HG03039 (cell line): Measurements from ENCODE around the gene WDR20.

Experiments
- ATAC-seq: cut with Tn5 transposase; IDR thresholded peaks from one replicate; pipeline ENCODE4 v1.9.1; 2021; ENCODE audit warnings: mild to moderate bottlenecking, moderate library complexity; ENCODE audit not compliant: unreplicated experiment

Gene WDR20

DNA sequence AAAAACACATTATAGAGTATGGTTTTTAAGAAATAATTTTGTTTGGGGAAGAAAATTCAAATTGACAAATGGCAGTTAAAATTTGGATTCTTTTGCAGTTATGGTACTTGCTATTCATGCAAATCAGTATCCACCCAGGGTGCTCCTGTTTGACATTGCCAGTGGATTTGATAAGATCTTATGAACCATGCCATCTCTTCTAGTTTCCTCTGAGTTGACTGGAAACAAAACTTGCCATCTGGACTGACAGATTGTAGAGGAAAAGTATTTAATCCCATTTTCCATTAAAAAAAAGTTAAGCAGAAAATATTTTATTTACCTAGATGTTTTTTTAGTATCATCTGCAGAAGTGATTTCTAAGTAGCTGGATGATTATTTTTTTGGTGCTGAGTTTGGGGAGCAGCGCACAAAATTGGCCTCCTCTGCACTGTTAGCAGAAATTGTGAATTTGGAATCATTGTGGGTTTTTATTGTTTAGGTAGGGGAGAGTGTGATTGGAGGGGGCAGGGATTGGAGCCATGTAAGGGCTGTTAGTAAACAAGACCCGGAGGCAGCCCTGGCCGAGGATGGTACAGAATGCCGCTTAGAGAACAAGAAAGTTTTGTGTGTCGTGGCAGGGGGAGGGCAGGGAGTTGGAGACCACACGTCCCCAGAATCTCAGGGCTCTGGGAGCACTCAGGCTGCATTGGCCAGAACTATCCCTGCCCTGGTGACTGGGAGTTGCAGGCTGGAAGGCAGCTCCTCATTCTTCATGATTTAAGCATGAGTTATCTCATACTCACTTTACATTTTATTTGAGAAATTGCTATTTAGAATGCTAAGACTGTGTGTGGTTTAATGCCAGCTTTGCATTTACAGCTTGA is 56.6 kb downstream of the WDR20 start:
- ATAC-seq: no peak

GRCh38 chr14:102196902-102197230 is 57.2 kb downstream of the WDR20 start:
- ATAC-seq: no peak

DNA sequence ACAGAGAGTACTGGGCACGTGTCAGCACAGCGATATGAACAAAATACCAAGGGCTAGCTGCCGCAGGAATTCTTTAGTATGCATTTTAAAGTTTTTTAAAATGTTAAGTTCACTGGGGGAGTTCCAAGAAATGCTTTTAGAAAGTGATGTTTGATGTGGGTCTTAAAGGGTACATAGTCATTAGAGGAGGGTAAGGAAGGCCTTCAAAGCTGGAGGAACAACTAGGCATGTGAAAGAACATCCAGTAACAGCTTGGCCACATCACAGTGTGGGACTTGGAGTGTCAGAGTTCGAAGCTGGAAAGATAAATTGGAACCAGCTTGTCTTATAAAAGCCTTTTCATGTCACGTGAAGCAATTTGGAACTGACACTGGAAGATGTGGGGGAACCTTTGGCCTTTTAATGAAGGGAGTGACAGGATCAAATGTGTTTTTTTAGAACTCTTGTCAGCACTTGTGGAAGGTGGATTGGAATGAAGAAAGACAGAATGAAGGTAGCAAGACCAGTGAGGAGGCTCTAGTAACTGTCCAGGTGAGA is 57.7 kb downstream of the WDR20 start:
- no peak for ATAC-seq

- no peak for ATAC-seq
These were observed 61.1 kb downstream of the WDR20 start for GRCh38 chr14:102200690-102201352.

DNA sequence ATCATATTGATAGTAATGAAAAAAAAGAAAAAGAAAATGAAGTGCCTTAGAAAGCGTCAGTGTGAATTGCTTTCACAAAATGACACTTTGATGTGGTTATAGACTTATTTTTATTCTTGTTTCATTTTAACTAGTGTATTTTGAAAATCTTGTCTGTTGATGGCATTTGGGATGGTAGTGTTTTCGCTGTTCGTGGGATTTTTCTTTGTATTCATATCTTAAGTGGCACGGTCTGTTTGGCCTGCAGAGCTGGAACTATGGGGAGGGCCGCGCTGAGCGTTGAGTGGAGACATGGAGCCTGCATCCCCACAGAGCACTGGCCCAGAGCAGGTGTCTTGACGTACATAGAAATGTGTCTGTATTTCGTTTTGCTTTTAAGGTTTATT is 61.6 kb downstream of the WDR20 start:
- ATAC-seq: no peak

- no peak for ATAC-seq
These were observed 62.1 kb downstream of the WDR20 start for GRCh38 chr14:102201776-102202175.

- no peak for ATAC-seq
These were observed 63.2 kb downstream of the WDR20 start for GRCh38 chr14:102202944-102203343.

GRCh38 chr14:102203382-102203781 is 63.7 kb downstream of the WDR20 start:
- no peak for ATAC-seq

DNA sequence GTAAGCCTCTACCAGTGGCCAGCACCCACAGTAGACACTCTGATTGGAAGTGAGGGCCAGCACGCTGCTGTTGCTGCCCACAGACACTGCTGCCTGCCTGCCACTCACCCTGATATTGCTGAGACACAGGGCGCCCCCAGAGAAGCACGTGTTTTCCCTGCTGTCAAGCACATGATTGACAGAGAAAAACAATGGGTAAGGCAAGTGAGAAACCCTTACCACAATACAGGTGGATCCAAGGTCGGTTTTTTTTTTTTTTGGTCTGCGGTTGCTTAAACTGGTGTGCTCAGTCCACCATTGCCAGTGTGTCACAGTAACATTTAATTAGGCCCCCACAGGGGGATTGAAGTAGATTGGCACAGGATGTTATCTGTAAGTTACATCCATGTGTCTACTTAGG is 65.9 kb downstream of the WDR20 start:
- no peak for ATAC-seq

GRCh38 chr14:102206918-102207317 is 67.2 kb downstream of the WDR20 start:
- no peak for ATAC-seq

DNA sequence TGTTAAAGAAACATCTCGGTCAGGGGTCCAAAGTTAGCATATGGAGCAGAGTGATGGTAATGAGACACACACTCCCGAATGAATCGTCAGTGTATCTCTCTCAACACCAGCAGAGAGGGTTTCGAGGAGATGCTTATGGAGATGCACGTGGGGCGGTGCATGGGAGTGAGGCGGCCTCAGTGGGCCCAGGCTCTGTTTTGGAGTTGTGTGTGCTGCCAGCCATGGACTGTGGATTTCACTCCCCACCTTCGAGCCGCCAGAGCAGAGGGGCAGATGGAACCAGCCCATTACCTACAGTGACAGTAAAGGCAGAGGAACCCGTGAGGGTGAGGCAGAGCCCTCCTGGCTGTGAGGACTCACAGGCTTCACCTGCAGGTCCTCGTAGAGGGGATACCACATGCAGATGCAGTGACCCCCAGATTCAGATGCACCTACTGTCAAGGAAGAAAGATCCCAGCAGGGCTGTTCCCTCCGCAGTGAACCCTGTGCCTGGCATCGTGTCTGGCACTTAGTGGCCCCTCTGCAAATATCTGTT is 68.2 kb downstream of the WDR20 start:
- ATAC-seq: no peak

GRCh38 chr14:102208741-102209140 is 69.0 kb downstream of the WDR20 start:
- ATAC-seq: no peak

DNA sequence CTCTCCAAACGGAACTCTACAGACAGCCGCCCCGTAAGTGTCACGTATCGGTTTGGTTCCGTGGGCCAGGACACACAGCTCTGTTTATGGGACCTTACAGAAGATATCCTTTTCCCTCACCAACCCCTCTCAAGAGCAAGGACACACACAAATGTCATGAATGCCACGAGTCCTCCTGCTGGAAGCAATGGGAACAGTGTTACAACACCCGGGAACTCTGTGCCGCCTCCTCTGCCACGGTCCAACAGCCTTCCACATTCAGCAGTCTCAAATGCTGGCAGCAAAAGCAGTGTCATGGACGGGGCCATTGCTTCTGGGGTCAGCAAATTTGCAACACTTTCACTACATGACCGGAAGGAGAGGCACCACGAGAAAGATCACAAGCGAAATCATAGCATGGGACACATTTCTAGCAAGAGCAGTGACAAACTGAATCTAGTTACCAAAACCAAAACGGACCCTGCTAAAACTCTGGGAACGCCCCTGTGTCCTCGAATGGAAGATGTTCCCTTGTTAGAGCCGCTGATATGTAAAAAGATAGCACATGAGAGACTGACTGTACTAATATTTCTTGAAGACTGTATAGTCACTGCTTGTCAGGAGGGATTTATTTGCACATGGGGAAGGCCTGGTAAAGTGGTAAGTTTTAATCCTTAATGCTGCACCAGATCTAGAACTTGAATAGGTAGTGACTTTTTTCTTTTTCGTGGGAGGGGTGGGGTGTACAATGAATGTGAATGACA is 69.7 kb downstream of the WDR20 start:
- ATAC-seq: no peak

DNA sequence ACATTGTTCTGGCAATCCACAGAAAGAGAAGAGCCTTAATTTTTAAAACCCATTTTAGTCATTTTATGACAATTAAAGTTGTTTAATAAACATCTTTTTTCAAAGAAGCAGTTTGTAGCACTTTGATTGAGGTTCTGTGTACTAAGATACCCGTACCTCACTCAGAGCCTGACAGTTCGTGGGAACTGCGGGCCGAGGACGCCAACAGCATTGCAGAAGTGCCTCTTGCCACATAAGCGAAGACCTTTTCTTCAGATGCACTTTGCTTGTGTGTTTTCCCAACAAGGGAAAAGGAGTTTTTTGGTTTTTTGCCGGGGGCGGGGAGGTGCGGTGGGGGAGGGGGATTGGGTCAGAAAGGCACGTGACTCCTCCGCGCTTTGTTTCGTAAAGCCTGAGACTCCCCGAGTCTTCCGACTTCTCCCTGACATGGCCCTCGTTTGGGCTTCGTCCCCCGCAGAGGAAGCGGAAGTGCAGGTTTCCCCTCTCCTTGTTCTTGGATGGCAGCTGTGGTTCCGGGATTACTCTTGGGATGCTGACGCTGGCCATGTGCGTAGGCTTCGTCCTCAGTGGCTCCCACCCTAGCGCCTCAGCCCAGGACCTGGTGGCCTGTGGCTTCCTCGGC is 70.8 kb downstream of the WDR20 start:
- no peak for ATAC-seq

DNA sequence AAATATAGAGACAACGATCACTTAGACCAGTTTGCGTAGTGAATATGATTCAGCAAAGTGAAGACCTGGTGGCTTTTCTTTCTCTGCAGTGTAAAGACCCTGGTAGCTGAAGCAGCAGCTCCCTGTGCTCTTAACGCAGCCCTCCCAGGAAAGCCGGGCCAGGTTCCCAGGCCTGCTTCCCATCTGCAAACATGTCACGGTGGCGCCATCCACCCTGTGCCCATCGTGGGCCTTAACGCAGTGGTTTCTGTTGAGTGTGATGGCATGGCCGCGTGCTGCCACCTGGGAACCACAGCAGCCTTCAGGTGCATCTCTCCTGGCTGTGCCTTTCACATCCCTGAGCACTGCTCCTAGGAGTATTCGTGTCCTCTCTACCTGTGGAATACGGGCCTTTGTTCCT is 71.5 kb downstream of the WDR20 start:
- no peak for ATAC-seq

DNA sequence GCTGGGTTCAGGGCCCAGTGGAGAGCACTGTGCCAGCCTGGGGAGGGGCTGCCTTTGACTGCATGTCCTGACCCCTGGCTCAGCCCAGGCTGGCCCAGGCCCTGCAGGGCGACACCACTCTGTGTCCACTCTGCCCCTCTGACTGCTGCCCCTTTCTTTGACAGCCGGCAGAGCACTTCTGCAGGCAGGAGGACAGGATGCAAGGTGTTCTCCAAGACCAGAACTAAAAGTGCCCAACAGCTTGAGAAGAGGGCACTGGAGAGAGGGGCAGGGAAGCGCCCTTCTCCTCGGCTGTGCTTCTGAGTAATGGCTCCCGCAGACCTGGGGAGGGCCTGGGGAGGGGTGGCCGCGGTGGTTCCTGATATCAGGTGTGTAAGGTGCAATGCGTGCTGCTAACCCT is 72.7 kb downstream of the WDR20 start:
- ATAC-seq: no peak

GRCh38 chr14:102212845-102213244 is 73.1 kb downstream of the WDR20 start:
- no peak for ATAC-seq

- no peak for ATAC-seq
These were observed 73.8 kb downstream of the WDR20 start for GRCh38 chr14:102213470-102213869.

- ATAC-seq: no peak
These were observed 74.4 kb downstream of the WDR20 start for GRCh38 chr14:102213984-102214658.

DNA sequence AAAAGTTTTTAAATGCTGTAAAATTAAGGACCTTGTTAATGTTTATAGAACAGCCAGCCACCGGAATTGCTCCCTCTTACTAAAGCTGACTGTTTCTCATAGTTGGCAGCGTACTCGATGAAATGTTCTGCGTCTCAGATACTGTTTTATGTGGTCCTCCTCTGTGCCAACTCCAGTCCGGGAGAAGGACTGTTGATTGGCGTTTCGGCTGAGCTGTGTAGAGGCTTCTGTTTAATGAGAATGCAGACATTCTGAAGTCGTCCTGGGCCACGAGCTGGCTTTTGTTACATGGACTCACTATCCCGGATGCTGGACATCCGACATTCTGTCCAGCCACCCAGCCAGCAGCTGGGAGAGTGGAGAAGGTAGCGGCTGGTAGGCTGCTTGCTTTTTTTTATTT is 75.4 kb downstream of the WDR20 start:
- ATAC-seq: no peak
